ENCODE data around the gene ATP2A3. TPM values are rescaled to one million over a fixed set of nuclear protein-coding genes. Genes with fewer than 3 reads are reported as not detected.

Gene ATP2A3
- total RNA-seq, 1 experiment from 2014 or later: 13.3 TPM

GRCh38 chr17:3910420-3911270 is 53.6 kb downstream of the ATP2A3 start:
- Histone ChIP-seq H3K14ac (ENCODE audit: insufficient read depth, low read length) (no peak overlapping the region), H3K9me3 (ENCODE audit: control insufficient read depth, low read depth, low read length) (no peaks in the 10 kb centered on the region), H3K4me2 (ENCODE audit: insufficient read depth, insufficient read length, low read length) (no peak overlapping the region), H2AFZ (ENCODE audit: low read length) (no peak overlapping the region), H3T11ph (ENCODE audit: low read length) (no peak overlapping the region), H4K5ac (ENCODE audit: insufficient read length, low read depth, low read length) (no peak overlapping the region), H2BK120ac (ENCODE audit: low read depth, low read length, poor library complexity, severe bottlenecking) (no peak overlapping the region), H2BK12ac (ENCODE audit: insufficient read length, low read depth, low read length) (no peak overlapping the region), H3K18ac (ENCODE audit: insufficient read length, low read depth, low read length) (no peak overlapping the region), H4K91ac (ENCODE audit: insufficient read length, low read depth, low read length) (no peak overlapping the region), H3K79me1 (ENCODE audit: insufficient read depth, low read depth, low read length, poor library complexity, severe bottlenecking) (no peaks in the 10 kb centered on the region), H3K27me3 (ENCODE audit: insufficient read depth, low read length) (no peaks in the 10 kb centered on the region), H4K8ac (replicated peaks; ENCODE audit: insufficient read length, low read depth, low read length) (no peak overlapping the region), H3K4me1 (ENCODE audit: insufficient read depth, low read length) (no peaks in the 10 kb centered on the region), H4K20me1 (ENCODE audit: control insufficient read depth, insufficient read depth, insufficient read length) (no peaks in the 10 kb centered on the region), H3K27ac (ENCODE audit: insufficient read length, low read depth, low read length) (no peak overlapping the region), H2AK5ac (ENCODE audit: insufficient read length, low read length) (no peak overlapping the region), H2BK5ac (ENCODE audit: insufficient read length, low read length) (no peak overlapping the region), H3K4ac (ENCODE audit: low read depth, low read length) (no peak overlapping the region), H2BK15ac (ENCODE audit: low read depth, low read length) (no peak overlapping the region), H3K9ac (ENCODE audit: extremely low read depth, insufficient read length, low read length) (no peak overlapping the region), H3K23me2 (ENCODE audit: insufficient read length, low read depth, low read length, poor library complexity, severe bottlenecking) (no peaks in the 10 kb centered on the region), H3K23ac (ENCODE audit: insufficient read length, low read depth, low read length) (no peak overlapping the region), H2BK20ac (ENCODE audit: low read depth, low read length, poor library complexity, severe bottlenecking) (no peak overlapping the region), H3K79me2 (ENCODE audit: insufficient read depth, low read length) (no peaks in the 10 kb centered on the region), H3K56ac (ENCODE audit: insufficient read length, low read depth, low read length) (no peak overlapping the region)
- Mint-ChIP-seq H3K27me3 (ENCODE audit: low read depth) (peaks cover 6% of the 10 kb centered on the region; the same call in 1 of the 2 replicates), H3K9me3 (peaks cover 0 to 3% of the 10 kb centered on the region in 2 experiments; a peak in 2 of 5 replicates), H3K36me3 (ENCODE audit: insufficient read depth in 1 of 3, low read depth in 3 of 3) (no peaks in the 10 kb centered on the region), H3K4me1 (peaks cover 11 to 16% of the 10 kb centered on the region in 2 experiments), H3K27ac (peak overlapping the region in 1 of 3 experiments; percentile 63; a peak in 1 of 7 replicates), H3K4me3 (no peak overlapping the region)
- no CpG with 5 or more reads among the region's 11 CpGs for WGBS (ENCODE audit: extremely low coverage, insufficient read length, low lambda C conversion rate)
- TF ChIP-seq CTCF (conservative IDR thresholded peaks at IDR 0.05): no peak
- no peak for DNase-seq

All from H9 (cell line).